ENCODE measurements around the gene GAK. TPM values are rescaled to one million over a fixed set of nuclear protein-coding genes. Genes with fewer than 3 reads are reported as not detected.

Gene GAK
- total RNA-seq, 1 donor from 2014 or later, result 138 TPM

GRCh38 chr4:964346-965025, 32.4 kb upstream of the GAK start:
- TF ChIP-seq CTCF (IDR thresholded peaks at IDR 0.05), result no peak
- peaks cover 34% of the 10 kb centered on the region for H3K36me3 ChIP-seq
- no peak for DNase-seq
- H3K9me3 ChIP-seq, result no peaks in the 10 kb centered on the region
- H3K4me1 ChIP-seq, result no peaks in the 10 kb centered on the region
- ATAC-seq, result no peak
- no peak overlapping the region for H3K27ac ChIP-seq
- intact Hi-C loops (cut with DNase I), result no loop called here
- H3K27me3 ChIP-seq, result no peaks in the 10 kb centered on the region
- no peak overlapping the region for H3K4me3 ChIP-seq

GRCh38 chr4:963276-964225, 31.4 kb upstream of the GAK start:
- DNase-seq, result no peak
- Histone ChIP-seq H3K36me3 (peaks cover 34% of the 10 kb centered on the region), H3K4me3 (no peak overlapping the region), H3K4me1 (no peaks in the 10 kb centered on the region), H3K27me3 (no peaks in the 10 kb centered on the region), H3K9me3 (no peaks in the 10 kb centered on the region), H3K27ac (no peak overlapping the region)
- ATAC-seq, result no peak
- intact Hi-C loops (cut with DNase I), result no loop called here
- TF ChIP-seq CTCF (IDR thresholded peaks at IDR 0.05), result no peak

- H3K27ac ChIP-seq, result no peak overlapping the region
- TF ChIP-seq CTCF (IDR thresholded peaks at IDR 0.05), result no peak
- H3K27me3 ChIP-seq, result no peaks in the 10 kb centered on the region
- DNase-seq (no peak), ATAC-seq (no peak)
- no peak overlapping the region for H3K4me3 ChIP-seq
- H3K9me3 ChIP-seq, result no peaks in the 10 kb centered on the region
- no peaks in the 10 kb centered on the region for H3K4me1 ChIP-seq
- intact Hi-C loops (cut with DNase I), result no loop called here
- H3K36me3 ChIP-seq, result peaks cover 34% of the 10 kb centered on the region
These were observed 30.4 kb upstream of the GAK start for GRCh38 chr4:962231-963208.

- ATAC-seq (no peak), DNase-seq (no peak)
- H3K4me1 ChIP-seq, result no peaks in the 10 kb centered on the region
- peaks cover 33% of the 10 kb centered on the region for H3K36me3 ChIP-seq
- H3K27ac ChIP-seq, result no peak overlapping the region
- no peak overlapping the region for H3K4me3 ChIP-seq
- no peaks in the 10 kb centered on the region for H3K27me3 ChIP-seq
- no peak for TF ChIP-seq CTCF (IDR thresholded peaks at IDR 0.05)
- intact Hi-C loops (cut with DNase I), result no loop called here
- H3K9me3 ChIP-seq, result no peaks in the 10 kb centered on the region
These were observed 29.5 kb upstream of the GAK start for GRCh38 chr4:961351-962230.

Data from upper lobe of right lung (tissue), 1 donor.